K562 (cell line): ENCODE data around the gene S100A1. TPM values are rescaled to one million over a fixed set of nuclear protein-coding genes. Genes with fewer than 3 reads are reported as not detected.
A peak's percentile ranks its signal among the peaks of the same experiment; 100 is the strongest.

Experiments used
- ATAC-seq: fragments of 200-7000 bp; cut with Tn5 transposase; 3 replicates; pipeline ENCODE4 v1.9.1; 2020; ENCODE audit warnings: moderate library complexity
- BruUV-seq: library from RNA; stranded (reverse); fragments of 400-500 nt; replicated peaks from 2 replicates; lab custom pipeline; 2021; lab: Mats Ljungman, UMichigan
- CTCF ChIA-PET: fragments of 300-600 bp; formaldehyde crosslinking; extraction: SDS; loops from one replicate; lab custom pipeline; 2021; ENCODE audit warnings: low intra/inter-chr PET ratio; lab: Yijun Ruan, JAX
- POLR2A ChIA-PET: fragments of 300-600, 350-650 bp; sonication (Branson Sonifier 250); formaldehyde crosslinking; extraction: SDS; loops from one replicate; lab custom pipeline; 2021; ENCODE audit warnings: antibody characterized with exemption, inconsistent platforms; lab: Yijun Ruan, JAX
- DNase-seq, 4 experiments: peaks; one replicate each; pipeline versions ENCODE4 v3.0.0 to v3.0.0-alpha.2; 2011 to 2018; ENCODE audit warnings: low spot score in 3 of 4, mixed read lengths in 3 of 4; ENCODE audit errors: extremely low read depth in 1 of 4
- FAIRE-seq: peaks from 2 replicates; lab custom pipeline; 2011; peaks lifted over from hg19 to GRCh38; lab: Jason Lieb, UNC
- H2AFZ ChIP-seq: 2 replicates; pipeline ENCODE4 v1.6.0; 2011; ENCODE audit warnings: low read depth, low read length, control low read depth, inconsistent platforms
- H3K27ac ChIP-seq: fragments of 200-600 bp; 3 replicates; pipeline ENCODE4 v1.8.0; 2011; ENCODE audit warnings: low read depth, mild to moderate bottlenecking, control low read depth, inconsistent platforms, low read length, moderate library complexity, mixed read lengths; ENCODE audit errors: extremely low read depth
- H3K27me3 ChIP-seq, 2 experiments: fragments of 300-600 bp in 1 of 2; 2 replicates in 1 of 2; 3 replicates in 1 of 2; pipeline versions ENCODE4 v1.6.0 to v1.8.0; 2011; ENCODE audit warnings: inconsistent platforms in 2 of 2, low read length in 2 of 2, mild to moderate bottlenecking in 1 of 2, mixed read lengths in 1 of 2, moderate library complexity in 1 of 2; ENCODE audit not compliant: control insufficient read depth in 2 of 2, insufficient read depth in 2 of 2
- H3K36me3 ChIP-seq: fragments of 300-600 bp; 3 replicates; pipeline ENCODE4 v1.8.0; 2011; ENCODE audit warnings: mild to moderate bottlenecking, low read length, inconsistent platforms; ENCODE audit not compliant: control insufficient read depth, insufficient read depth
- H3K4me1 ChIP-seq, 2 experiments: fragments of 200-600 bp in 1 of 2; replicated peaks in 1 of 2; 2 replicates in 1 of 2; 3 replicates in 1 of 2; pipeline versions ENCODE4 v1.5.1 to v1.8.0; 2011; ENCODE audit warnings: inconsistent platforms in 2 of 2, low read length in 2 of 2, mild to moderate bottlenecking in 1 of 2, mixed read lengths in 1 of 2, moderate library complexity in 1 of 2; ENCODE audit not compliant: control insufficient read depth in 2 of 2, insufficient read depth in 2 of 2
- H3K4me2 ChIP-seq: 2 replicates; pipeline ENCODE4 v1.6.1; 2011; ENCODE audit warnings: low read length, control low read depth, inconsistent platforms, mixed read lengths; ENCODE audit not compliant: insufficient read depth
- H3K4me3 ChIP-seq: fragments of 200-600 bp; sonication (generic), shearing (Covaris generic); 2 replicates; pipeline ENCODE4 v1.5.1; 2016; ENCODE audit warnings: control low read depth, inconsistent platforms
- H3K79me2 ChIP-seq: fragments of 200-600 bp; 3 replicates; pipeline ENCODE4 v1.8.0; 2011; ENCODE audit warnings: low read length, inconsistent platforms; ENCODE audit not compliant: control insufficient read depth, insufficient read depth
- H3K9ac ChIP-seq, 2 experiments: 2 replicates each; pipeline versions ENCODE4 v1.6.0 to v1.6.1; 2011; ENCODE audit warnings: low read depth in 2 of 2, low read length in 2 of 2, control low read depth in 1 of 2, inconsistent platforms in 1 of 2, mild to moderate bottlenecking in 1 of 2, mixed read lengths in 1 of 2; ENCODE audit not compliant: insufficient read depth in 1 of 2
- H3K9me1 ChIP-seq: one replicate; pipeline ENCODE4 v1.6.0; 2011; ENCODE audit warnings: inconsistent platforms, mild to moderate bottlenecking, low read length, moderate library complexity; ENCODE audit not compliant: control insufficient read depth, insufficient read depth
- H3K9me3 ChIP-seq: replicated peaks from 2 replicates; pipeline ENCODE4 v1.5.1; 2011; ENCODE audit warnings: low read depth, low read length, inconsistent platforms; ENCODE audit not compliant: control insufficient read depth, insufficient read depth
- H4K20me1 ChIP-seq: replicated peaks from 2 replicates; pipeline ENCODE4 v1.6.1; 2011; ENCODE audit warnings: low read length, inconsistent platforms, mixed read lengths; ENCODE audit not compliant: control insufficient read depth, insufficient read depth
- CTCF ChIP-seq, 3 experiments: IDR thresholded peaks in 2 of 3; conservative IDR thresholded peaks in 1 of 3; 2 replicates each; pipeline ENCODE4 v1.5.1; 2011 to 2012; ENCODE audit warnings: low read length in 3 of 3, mild to moderate bottlenecking in 3 of 3, control low read depth in 2 of 3, improper control_type of control experiment in 1 of 3, inconsistent platforms in 1 of 3, low read depth in 1 of 3, mixed read lengths in 1 of 3, moderate library complexity in 1 of 3; ENCODE audit not compliant: insufficient read depth in 2 of 3
- HMG20A ChIP-seq: fragments of 450-650 bp; formaldehyde crosslinking; conservative IDR thresholded peaks from 2 replicates; pipeline ENCODE4 v1.4.0; 2020; ENCODE audit warnings: mild to moderate bottlenecking, mixed read lengths
- LARP7 ChIP-seq: fragments of 450-650 bp; IDR thresholded peaks from 2 replicates; pipeline ENCODE4 v1.6.1; 2016
- NFYB ChIP-seq: IDR thresholded peaks from 2 replicates; pipeline ENCODE4 v1.6.1; 2011; ENCODE audit warnings: mild to moderate bottlenecking, moderate library complexity; ENCODE audit not compliant: insufficient read length; ENCODE audit errors: extremely low read depth
- NR2C2 ChIP-seq, 2 experiments: fragments of 200-800 bp in 1 of 2; sonication (Bioruptor generic) in 1 of 2; sonication (generic) in 1 of 2; formaldehyde crosslinking in 1 of 2; IDR thresholded peaks; 2 replicates each; pipeline versions ENCODE4 v1.6.1 to v1.8.0; 2016 to 2022; ENCODE audit warnings: mild to moderate bottlenecking in 1 of 2, missing compliant biosample characterization in 1 of 2, missing genetic modification characterization in 1 of 2, missing genetic modification reagents in 1 of 2
- SMAD2 ChIP-seq: fragments of 150-350 bp; IDR thresholded peaks from 2 replicates; pipeline ENCODE4 v1.6.1; 2014; ENCODE audit warnings: low read depth, mild to moderate bottlenecking, low read length
- SREBF1 ChIP-seq: fragments of 150-350 bp; IDR thresholded peaks from 2 replicates; pipeline ENCODE4 v1.6.1; 2014; ENCODE audit warnings: antibody characterized with exemption, low read depth, low read length, borderline replicate concordance
- TCF15 ChIP-seq: fragments of 250-450 bp; sonication (Bioruptor Pico); IDR thresholded peaks from 2 replicates; pipeline ENCODE4 v1.8.0; 2022; ENCODE audit warnings: moderate library complexity, mild to moderate bottlenecking, inconsistent platforms
- XRCC3 ChIP-seq: fragments of 450-650 bp; IDR thresholded peaks from 2 replicates; pipeline ENCODE4 v1.6.1; 2017; ENCODE audit warnings: mild to moderate bottlenecking, moderate library complexity
- ZFPM2 ChIP-seq: fragments of 250-450 bp; sonication (Bioruptor Pico); IDR thresholded peaks from 2 replicates; pipeline ENCODE4 v1.5.1; 2022; ENCODE audit warnings: mild to moderate bottlenecking
- ZNF121 ChIP-seq: sonication (generic); formaldehyde crosslinking; conservative IDR thresholded peaks from 2 replicates; pipeline ENCODE4 v1.8.0; 2022; ENCODE audit warnings: missing genetic modification reagents
- ZNF224 ChIP-seq: sonication (generic); formaldehyde crosslinking; IDR thresholded peaks from 2 replicates; pipeline ENCODE4 v1.8.0; 2022; ENCODE audit warnings: mild to moderate bottlenecking, missing genetic modification reagents
- ZNF551 ChIP-seq: fragments of 250-450 bp; sonication (Bioruptor Pico); IDR thresholded peaks from 2 replicates; pipeline ENCODE4 v1.5.0; 2021; ENCODE audit warnings: mild to moderate bottlenecking, moderate library complexity
- ZNF644 ChIP-seq: fragments of 200-800 bp; sonication (Bioruptor generic); IDR thresholded peaks from 2 replicates; pipeline ENCODE4 v1.6.1; 2016; ENCODE audit warnings: low read depth, missing genetic modification characterization, missing compliant biosample characterization
- ZNF740 ChIP-seq, 3 experiments: fragments of 200-800 bp in 1 of 3; sonication (Bioruptor generic) in 1 of 3; sonication (generic) in 1 of 3; formaldehyde crosslinking in 1 of 3; IDR thresholded peaks; 2 replicates each; pipeline versions ENCODE4 v1.6.1 to v1.8.0; 2016 to 2022; ENCODE audit warnings: mild to moderate bottlenecking in 2 of 3, missing compliant biosample characterization in 2 of 3, missing genetic modification characterization in 2 of 3, missing genetic modification reagents in 1 of 3
- ZSCAN29 ChIP-seq: fragments of 450-650 bp; IDR thresholded peaks from 2 replicates; pipeline ENCODE4 v1.6.1; 2017
- WGBS: fragments of 100-300 bp; shearing (Covaris generic); methylation state at CpG from one replicate; pipeline ENCODE4 v1.1.6; 2016; ENCODE audit warnings: low coverage, mixed read lengths; ENCODE audit not compliant: insufficient coverage; ENCODE audit errors: missing lambda C conversion rate; 5-methylcytosine and 5-hydroxymethylcytosine counted together
- in situ Hi-C: fragments of 300-500 bp; cut with MboI; formaldehyde crosslinking; loops from 4 replicates; pipeline ENCODE4 v1.15.0; 2018; ENCODE audit warnings: inconsistent platforms, mixed read lengths
- intact Hi-C: fragments of 100-400 bp; cut with micrococcal nuclease; formaldehyde crosslinking; loops from 2 replicates; pipeline ENCODE4 v1.14.2; 2022
- polyA plus RNA-seq, 8 experiments: library from polyadenylated mRNA; depleted of rRNA in 4 of 8; stranded (reverse) in 5 of 8; unstranded in 3 of 8; fragments of >200 nt; fragmentation: Nextera tagmentation in 2 of 8; fragmentation: Illumina TruSeq in 1 of 8; extraction: Ambion mirVana in 2 of 8; extraction: Trizol in 1 of 8; gene quantifications; 2 replicates each; pipeline versions ENCODE4 v1.2.1 to v1.2.3, GENCODE V29; 2011 to 2014; ENCODE audit warnings: inconsistent platforms in 1 of 8, missing spikeins in 1 of 8
- total RNA-seq, 7 experiments: library from RNA; depleted of rRNA in 6 of 7; stranded (reverse); fragments of >200 nt in 6 of 7; fragmentation: Illumina TruSeq in 2 of 7; extraction: Trizol in 2 of 7; gene quantifications; 2 replicates each; pipeline versions ENCODE4 v1.2.1 to v1.2.3, GENCODE V29; 2011 to 2021; ENCODE audit warnings: low replicate concordance in 1 of 7

Gene S100A1
- total and polyA plus RNA-seq, 9 of the 15 experiments (the other 6 are each of a cell fraction or from before 2014, with no cell fraction given): 0.44 to 30.1 (median 12.7) TPM

- 0 out of 2 replicates have a peak, but pooled peaks have one; percentile 43 for TF ChIP-seq NR2C2 (CRISPR knock-in tag; IDR thresholded peaks at IDR 0.05)
- TF ChIP-seq NR2C2 (tag; IDR thresholded peaks at IDR 0.05): no peak
Measured at GRCh38 chr1:153649863-153650235, 21.6 kb downstream of the S100A1 start (continued).

GRCh38 chr1:153651771-153652170 is 23.5 kb downstream of the S100A1 start:
- H3K27me3 ChIP-seq: no peaks in the 10 kb centered on the region
- WGBS: 43% methylated on average over 1 of the region's 1 CpG
- ATAC-seq (no peak), FAIRE-seq (no peak), DNase-seq (no peak)
- H2AFZ ChIP-seq: no peak overlapping the region
- H3K4me3 ChIP-seq: no peak overlapping the region
- H3K27ac ChIP-seq: no peak overlapping the region
- H3K4me1 ChIP-seq: peaks cover 14% of the 10 kb centered on the region in 2 experiments
- no peak for TF ChIP-seq XRCC3
- no peak for TF ChIP-seq ZNF740 (CRISPR knock-in tag; IDR thresholded peaks at IDR 0.05)
- no peak for TF ChIP-seq ZNF740 (tag; IDR thresholded peaks at IDR 0.05)
- no peak for TF ChIP-seq TCF15 (CRISPR knock-in tag)
- no peak for TF ChIP-seq ZSCAN29
- no peak for TF ChIP-seq NFYB
- TF ChIP-seq LARP7: no peak
- no peak for TF ChIP-seq SREBF1
- no peak for TF ChIP-seq ZNF551 (CRISPR knock-in tag)
- no peak for TF ChIP-seq SMAD2
- TF ChIP-seq HMG20A (CRISPR knock-in tag): no peak
- no peak for TF ChIP-seq ZNF224 (CRISPR knock-in tag)
- no peak for TF ChIP-seq ZNF644
- TF ChIP-seq ZFPM2: no peak
- TF ChIP-seq CTCF (IDR thresholded peaks at IDR 0.05 in 2 of 3, conservative IDR thresholded peaks at IDR 0.05 in 1 of 3; ENCODE audit: insufficient read depth in 2 of 3, low read depth in 1 of 3, low read length in 3 of 3): no peak
- TF ChIP-seq ZNF121 (CRISPR knock-in tag): no peak
- no peak overlapping the region for H3K4me2 ChIP-seq
- peaks cover 5% of the 10 kb centered on the region; the same call in 1 of the 3 replicates for H3K36me3 ChIP-seq
- intact Hi-C loops (no loop called here), in situ Hi-C loops (no loop called here)
- ChIA-PET CTCF (no interaction called here), POLR2A (interaction anchor here (0.5 to 14.7 kb wide), 5 partner anchors 9 to 114 kb away, joined by 3 to 205 read pairs (median 5); partner anchors contain the start of genes CHTOP, S100A13 and SNAPIN)
- no peaks in the 10 kb centered on the region for H3K79me2 ChIP-seq
- H3K9me1 ChIP-seq: no peaks in the 10 kb centered on the region
- H3K9ac ChIP-seq: no peak overlapping the region
- no TSS peak for BruUV-seq
- H3K9me3 ChIP-seq: no peaks in the 10 kb centered on the region
- H4K20me1 ChIP-seq: no peaks in the 10 kb centered on the region
